Measurements from ENCODE around the gene RPL31.
A peak's percentile ranks its signal among the peaks of the same experiment; 100 is the strongest.

The RPL31 gene

DNA sequence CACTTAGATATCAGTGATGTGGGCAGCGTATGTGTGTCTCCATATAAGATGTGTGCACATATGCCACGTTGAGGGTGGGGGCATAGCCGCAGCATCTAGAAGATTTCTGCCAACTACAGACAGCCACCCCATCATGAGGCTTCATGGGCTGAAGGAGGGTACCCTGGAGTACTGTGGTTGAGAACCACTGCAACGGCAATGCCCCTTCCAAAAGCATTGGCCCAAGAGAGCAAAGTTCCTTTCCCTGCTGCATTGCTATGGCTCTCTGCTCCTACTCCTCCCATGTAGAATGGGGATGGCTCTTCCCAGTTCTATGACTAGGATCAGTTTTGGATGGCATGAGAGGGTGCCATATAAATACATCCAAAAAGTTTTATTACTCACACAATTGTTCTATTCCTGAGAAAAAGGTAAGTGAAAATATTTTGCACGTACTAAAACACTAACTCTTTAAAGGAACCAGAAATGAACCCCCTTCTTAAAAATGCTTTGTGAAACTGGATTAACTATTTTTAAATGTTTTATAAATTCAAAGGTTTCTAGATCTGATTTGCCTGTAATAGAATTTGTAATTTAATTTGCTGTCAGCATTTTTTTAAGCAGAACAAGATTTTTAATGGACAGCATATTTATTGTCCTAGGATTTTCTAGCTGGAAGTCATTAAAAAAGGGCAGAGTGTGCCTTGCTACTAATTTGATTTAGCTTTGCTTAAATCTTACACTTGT lies 4.4 kb upstream of the RPL31 start:
- DNase-seq: no peak

DNA sequence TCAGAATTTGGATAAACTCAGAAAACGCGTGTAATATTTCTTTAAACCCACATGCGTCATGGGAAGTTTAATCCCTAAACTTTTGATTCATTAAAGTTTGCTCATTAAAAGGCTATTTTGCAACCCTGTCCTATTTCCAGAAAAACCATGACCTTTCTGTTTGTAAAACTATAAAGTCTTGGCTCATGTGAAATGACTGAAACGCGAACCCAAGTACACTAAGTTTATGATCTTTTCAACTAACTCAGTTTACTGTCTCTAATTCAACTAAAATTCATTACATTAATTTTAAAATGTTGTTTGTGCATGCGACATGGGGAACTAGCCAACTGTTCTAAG lies 3.9 kb upstream of the RPL31 start:
- DNase-seq: no peak

DNA sequence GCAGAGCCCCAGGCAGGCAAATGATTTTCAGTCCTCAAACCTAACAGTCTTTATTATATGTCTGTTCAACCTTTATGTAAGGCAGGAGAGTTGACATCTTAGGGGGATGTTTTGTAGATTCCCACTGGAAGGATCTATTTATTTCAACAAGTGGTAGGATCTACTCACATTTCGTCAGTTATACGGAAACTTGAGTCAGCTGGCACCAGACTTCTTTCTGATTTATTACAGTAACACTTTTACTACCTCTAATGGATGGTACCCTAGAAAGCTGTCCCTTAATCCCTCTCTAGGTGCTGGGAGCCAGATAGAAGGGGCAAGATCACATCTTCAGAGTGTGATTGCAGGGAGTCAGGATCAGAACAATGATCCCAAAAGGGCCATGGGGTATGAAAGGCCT lies 2.1 kb upstream of the RPL31 start:
- no peak for DNase-seq

DNA sequence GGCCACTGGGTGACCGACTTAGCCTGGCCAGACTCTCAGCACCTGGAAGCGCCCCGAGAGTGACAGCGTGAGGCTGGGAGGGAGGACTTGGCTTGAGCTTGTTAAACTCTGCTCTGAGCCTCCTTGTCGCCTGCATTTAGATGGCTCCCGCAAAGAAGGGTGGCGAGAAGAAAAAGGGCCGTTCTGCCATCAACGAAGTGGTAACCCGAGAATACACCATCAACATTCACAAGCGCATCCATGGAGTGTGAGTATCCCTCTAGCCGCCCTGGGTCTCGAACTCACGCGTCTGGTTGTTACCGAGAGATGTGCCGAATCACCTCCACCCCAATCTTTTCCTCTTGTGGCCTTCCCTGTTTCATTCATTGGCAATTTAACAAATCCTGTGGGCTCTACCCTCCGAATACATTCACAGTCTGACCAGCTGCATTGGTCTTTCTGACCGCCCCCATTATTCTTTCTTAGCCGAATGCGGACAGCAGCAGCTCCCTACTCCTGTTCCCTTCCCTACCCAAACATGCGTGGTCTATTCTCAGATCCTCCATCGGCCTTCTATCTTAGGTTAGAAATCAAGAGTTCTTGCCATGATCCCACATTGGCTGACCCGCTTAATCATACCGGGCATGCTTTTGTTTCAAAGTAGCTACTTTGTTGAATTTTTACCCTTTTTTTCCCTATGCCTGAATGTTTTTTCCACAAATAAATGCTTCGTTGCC lies 631 bp downstream of the RPL31 start:
- no peak for DNase-seq

DNA sequence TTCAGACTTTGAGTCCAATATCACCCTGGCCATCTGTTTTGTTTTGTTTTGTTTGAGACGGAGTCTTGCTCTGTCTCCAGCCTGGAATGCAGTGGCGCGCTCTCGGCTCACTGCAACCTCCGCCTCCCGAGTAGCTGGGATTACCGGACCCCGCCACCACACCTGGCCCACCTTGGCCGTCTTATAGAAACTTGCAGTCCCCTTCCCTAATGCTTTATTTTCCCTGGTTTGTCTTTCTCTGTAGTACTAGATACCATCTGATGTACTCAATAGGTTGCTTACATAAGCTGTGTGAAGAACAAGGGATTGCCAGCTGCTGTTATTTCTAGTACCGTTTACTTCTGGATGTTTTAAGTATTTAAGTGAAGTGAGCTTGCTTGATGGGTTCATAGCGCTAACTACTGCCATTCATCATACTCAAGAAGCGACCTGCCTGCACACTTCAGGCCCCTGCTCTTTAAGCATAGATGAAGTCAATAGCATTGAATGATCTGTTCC lies 1.2 kb downstream of the RPL31 start:
- DNase-seq: no peak

DNA sequence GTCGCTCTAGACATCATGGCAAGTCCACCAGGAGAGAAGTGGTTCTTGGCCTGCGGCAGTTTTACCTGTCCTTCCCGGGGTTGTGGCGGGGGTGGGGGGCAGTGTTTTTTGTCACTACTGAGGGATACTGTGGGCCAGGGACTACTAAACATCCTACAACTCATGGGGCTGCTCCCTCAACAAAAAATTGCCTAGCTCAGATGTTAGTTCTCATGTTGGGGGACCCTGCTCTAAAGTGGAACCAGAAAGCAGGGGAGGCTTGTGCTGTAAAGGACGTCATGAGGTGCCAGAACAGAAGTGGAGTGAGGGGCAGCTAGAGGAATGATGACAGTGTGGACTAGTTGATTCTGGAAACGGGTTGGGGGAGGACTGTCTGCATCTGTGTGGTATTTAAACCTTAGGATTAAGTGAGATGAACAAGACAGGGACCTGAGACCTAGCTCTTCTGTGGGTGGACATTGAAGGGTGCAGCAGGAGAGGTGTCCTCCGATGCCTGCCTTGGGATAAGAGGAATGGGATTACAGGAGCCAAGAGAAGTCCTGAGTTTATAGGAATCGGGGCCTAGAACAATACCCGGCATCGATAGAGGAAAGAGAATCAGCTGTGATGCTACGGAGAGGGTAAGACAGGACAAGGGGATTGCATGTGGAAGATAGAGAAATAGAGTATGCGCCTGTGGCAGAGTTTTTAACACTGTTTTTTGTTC lies 2.7 kb downstream of the RPL31 start:
- no peak for DNase-seq

DNA sequence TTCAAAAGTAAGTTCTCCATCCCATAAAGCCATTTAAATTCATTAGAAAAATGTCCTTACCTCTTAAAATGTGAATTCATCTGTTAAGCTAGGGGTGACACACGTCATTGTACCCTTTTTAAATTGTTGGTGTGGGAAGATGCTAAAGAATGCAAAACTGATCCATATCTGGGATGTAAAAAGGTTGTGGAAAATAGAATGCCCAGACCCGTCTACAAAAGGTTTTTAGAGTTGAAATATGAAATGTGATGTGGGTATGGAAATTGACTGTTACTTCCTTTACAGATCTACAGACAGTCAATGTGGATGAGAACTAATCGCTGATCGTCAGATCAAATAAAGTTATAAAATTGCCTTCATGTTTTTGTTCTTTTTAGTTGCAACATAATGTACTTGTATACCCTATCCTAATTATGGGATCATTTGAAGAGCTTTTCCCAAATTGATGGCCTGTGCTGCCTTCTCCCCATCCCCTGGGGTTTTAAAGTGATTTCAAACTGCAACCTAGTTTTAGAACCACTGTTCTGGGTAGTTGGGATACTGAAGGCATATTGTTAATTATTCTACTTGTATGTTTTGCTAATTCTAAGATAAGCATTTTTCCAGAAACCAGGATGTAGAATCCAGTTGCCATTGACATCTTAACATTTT lies 4.1 kb downstream of the RPL31 start:
- DNase-seq: no peak

DNA sequence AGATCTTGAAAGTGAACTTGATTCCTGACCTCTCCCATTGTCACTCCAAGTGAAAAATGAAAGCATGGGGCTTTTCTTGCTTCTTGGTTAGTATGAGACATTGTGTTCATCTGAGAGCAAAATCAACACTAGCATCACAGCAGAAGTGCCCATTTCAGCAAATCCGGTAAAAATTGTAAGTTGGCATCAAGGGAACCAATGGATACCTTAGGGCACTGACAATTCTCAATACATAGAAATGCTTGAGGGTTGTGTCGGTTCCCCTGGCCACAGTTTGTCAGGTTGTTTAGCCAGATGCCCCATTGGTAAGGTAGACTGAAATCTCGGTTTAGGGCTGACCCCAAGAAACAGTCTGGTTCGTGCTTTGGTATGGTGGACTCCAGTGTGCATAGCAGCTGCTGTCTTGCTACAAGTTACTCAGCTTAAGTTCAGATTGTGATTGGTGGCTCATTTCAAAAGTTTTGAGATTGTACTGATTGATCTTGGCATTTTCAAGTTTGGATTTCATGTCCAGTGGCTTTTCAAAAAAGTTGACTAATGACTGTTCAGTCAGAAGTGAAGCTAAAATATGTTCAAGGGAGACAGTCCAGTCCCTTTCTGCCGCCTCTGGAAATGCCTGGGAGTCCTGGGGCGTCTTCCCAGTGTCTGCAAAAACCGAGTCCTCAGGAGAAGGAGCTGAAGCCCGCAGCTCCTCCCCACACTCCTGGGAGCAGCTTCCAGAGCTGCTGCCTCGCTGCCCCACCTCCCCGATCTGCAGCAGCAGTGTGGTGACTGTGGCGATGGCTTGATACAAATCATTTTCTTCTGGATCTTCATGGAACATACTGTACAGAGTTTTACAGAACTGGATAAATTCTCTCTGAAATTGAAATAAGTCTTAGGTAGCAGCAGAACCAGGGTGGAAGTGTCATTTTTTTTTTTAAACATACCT lies 5.6 kb downstream of the RPL31 start:
- DNase-seq: no peak

DNA sequence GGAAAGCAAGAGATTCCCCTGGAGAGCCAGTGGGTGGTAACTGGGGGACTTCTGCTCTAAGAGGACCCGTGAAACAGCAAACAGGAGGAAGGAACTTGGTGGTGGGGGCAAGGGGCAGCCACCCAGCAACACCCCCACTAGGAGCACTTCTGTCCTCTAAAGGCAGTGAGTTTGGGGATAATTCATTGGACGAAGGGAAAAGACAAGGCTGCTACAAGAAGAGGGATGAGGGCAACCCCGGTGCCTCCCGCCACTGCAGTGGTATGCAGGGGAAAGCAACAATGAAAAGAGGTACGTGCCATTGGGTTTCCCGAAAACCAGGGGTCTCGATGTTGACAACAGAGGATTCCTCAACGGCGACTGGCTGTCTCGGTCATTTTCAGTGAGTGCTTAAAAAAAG lies 9.1 kb downstream of the RPL31 start:
- no peak for DNase-seq

DNA sequence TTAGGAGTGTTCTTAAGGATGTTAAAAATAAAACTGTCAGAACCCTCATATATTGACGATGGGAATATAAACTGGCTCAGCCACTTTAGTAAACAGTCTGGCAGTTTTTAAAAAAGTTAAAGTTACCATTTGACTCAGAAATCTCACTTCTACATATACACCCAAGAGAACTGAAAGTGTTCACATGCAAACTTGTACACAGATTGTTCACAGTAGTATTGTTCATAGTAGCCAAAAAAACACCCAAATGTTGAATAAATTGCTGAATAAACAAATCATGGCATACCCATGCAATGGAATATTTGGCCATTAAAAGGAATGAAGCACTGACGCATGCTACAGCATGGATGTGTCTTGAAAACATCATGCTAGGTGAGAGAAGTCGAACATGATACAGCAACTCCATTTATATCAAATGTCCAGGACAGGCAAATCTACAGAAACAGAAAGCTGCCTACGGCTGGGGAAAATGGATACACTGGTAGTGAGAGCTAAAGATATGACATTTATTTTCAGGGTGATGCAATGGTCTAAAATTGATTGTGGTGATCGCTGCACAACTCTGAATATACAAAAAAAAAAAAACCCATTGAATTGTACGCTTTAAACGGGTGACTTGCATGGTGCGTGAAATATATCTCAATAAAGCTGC lies 10.1 kb downstream of the RPL31 start:
- no peak for DNase-seq

DNA sequence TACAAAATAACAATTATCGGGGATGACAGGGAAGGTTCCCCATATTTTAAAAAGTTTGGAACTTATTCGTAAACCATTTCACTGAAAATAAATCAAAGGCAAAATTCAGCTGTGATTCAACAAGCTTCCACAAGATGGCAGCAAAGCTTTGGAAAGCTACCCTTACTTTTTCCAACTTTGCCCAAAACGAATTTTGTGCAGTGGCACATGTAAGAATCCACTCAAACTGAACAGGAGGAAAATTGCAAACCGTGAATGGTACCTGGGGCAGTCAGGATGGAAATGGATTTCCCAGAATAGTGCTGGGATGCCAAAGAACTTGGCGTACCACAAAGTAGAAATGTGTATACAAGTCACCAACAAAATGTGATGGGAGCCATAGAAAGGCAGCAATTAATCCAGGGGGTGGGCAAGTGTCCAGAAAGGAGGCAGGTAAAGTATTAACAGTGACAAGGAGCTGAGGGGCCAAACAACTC lies 10.7 kb downstream of the RPL31 start:
- peak; percentile 56 for DNase-seq

DNA sequence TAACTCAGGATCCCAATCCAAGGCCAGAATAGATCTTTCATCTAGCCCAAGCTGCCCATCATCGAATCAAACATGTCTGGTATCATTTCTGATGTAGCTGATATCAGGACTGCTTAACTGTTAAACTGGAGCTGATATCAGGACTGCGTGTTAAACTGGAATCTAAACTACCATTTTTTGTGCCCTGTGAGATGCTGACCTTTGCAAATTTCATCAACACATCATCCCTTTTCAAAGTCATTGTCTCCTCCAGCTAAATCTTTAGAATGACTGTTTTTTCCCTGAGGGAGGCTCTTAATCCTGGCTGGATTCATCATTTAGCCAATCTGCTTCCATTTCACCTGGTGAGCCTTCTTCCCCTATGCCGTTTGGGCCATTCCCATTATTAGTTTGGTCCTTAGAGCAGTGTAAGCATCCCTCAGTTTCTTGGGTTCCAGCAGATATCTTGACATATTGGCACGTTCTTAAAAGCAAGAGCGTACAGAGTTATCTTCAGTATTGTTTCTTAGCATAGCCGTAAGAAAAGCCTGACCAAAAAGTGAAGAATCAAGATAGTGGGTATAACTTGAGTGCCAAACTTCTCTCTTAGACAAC lies 12.3 kb downstream of the RPL31 start:
- no peak for DNase-seq

DNA sequence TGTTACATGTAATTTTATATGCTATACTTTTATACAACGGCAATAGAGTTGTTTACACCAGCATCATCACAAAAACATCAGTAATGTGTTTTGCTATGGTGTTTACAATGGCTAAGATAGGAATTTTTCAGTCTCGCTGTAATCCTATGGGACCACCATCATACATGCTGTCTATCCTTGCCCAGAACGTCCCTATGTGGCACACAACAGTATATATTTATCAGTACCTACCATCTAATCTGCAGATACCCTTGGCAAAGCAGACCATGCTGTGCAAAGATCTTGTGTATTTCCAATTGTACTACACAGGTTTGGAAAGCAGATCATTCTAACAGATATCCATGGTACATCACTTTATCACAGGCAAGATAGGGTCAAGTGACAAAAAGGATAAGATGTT lies 15.3 kb downstream of the RPL31 start:
- DNase-seq: no peak

DNA sequence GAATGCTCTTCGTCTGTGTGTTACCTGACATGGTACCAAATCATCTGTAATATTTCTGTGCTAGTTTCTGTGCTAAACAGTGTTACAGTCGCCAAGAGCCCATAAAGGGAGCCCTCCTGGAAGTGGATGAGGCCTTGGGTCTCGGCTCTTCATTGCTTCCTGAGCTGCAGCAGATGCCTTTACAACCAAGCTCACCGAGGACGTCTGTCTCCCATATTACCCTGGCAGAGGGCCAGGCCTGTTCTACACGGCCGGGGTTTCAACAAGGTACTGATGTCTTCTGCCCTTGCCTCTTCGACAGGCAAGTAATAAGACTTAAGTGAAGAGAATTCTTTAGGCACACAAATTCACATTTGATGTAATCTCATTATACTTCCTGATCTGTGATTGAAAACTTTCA lies 16.8 kb downstream of the RPL31 start:
- no peak for DNase-seq

DNA sequence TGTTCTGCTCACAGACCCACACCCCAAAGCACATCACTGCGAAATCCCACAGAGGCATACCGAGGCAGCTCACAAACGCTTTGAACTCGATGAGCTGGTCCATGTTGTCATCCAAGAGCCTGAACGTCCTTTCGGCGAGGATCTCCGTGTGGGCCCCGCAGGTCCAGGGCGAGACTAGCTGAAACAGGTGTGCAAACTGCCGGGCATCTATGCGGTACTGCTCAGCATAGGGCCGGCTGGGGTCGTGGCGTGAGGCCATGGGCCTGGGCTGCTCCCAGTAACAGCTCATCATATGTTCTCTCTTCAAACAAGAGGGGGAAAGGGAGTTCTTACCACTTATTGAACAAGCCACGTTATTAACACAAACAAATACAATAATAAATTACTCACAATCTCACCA lies 20.1 kb downstream of the RPL31 start:
- DNase-seq: no peak

DNA sequence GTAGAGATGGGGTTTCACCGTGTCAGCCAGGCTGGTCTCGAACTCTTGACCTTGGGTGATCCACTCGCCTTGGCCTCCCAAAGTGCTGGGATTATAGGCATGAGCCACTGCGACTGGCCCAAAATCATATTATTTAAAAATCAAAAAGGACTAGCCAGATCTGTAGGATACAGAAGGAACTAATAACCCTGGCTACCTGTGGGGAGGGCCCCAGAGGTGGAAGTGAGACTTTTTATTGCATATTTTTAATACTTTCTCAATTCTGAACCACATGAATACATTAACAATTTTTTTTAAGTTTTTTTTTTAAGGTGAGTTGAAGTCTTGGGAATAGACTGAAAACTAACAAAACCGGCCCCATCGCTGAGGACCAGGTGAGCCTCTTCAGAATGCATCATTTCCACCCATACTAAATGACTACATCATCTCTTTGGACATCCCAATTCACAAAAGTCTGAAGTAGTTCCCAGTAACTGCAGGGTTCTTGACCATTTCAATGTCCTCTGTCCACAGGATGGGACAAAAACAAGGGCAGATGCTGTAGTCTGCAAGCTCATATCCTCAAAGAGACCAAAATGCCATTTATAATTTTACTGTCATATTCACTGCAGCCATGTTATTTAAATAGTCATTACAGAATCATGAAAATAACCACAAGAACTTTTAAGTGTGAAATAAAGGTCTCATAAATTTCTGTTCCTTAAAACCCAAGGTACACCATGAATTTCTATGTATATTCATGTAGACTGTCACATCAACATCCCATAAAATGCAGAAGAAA lies 21.4 kb downstream of the RPL31 start:
- no peak for DNase-seq

DNA sequence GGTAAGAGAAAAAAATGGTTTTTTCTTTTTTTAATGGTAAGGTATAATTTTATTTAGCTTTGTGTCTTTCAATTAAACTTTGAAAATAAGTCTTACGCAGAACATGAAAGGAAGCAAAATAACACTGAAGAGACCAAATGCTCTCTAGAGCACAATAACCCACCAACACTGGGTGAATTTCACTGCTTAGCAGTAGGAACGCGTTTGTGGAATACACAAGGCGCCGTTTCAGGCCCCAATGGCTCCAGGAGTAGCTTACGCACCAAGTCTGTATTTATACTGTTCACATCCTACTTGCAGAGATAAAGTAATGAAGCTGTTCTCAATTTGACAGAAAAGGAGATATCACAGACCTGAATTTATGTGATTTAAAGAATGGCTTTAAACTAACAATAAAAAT lies 23.5 kb downstream of the RPL31 start:
- DNase-seq: no peak

DNA sequence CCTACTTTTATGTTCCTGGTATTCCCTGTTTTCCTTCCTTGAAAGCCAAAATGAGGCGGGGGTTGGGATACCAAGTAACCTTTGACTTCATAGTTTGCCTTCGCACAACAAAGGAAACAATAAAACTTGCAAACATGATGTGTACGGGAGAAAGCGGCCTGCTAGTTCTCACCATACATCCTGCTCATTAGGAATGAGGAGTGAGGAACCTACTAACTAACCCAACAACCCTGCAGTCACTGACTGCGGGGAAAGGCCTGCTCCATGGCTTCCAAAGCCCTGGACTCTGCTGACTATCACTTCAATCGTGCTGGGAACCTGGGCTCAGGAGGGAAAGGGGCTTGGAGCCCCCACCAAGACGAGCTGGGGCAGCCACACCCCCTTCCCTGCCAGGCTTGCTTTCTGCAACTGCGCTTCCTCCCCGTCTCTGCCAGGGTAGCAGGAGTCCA lies 24.2 kb downstream of the RPL31 start:
- DNase-seq: no peak

DNA sequence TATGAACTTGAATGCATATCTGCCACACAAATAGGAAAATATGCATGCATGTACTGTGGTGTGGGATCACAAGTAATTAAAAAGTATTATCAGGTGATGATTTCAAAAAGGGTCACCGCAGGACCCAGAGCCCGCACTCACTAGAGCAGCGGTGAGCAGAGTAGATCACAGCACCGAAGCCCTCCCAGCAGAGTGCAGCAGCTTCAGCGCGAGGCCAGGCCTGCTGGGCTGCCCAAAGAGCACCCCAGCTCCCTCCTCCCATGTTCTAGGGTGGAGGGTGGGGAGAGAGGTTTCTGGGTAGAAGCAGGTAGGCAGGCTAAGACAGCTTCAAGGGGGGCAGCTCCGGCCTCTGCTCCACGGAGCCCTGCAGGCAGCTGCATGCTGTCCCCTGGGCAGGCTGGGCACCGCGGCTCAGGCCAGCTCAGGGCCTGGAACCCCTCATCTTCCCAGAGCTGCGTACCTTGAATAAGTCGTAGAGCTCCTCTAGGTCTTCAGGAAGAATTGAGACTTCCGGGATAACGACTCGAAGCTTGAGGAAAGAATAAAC lies 24.9 kb downstream of the RPL31 start:
- no peak for DNase-seq

DNA sequence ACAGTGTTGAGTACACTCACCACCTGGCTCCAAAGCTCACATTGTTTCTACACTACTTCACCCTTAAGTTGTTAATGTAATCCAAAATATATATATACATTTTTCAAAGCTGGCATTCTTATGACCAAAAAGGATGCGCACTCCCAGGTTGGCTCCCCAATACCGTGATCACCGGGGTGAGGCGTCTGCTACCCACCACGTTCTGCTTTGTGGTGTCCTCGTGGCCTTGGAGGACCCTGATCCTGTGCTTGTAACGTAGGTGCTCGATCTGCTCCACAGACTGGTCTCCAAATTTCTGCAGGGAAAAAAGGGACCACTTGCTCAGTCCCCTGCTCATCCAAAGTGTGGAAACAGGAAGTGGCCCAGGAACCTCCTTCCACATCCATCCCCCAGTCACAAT lies 25.8 kb downstream of the RPL31 start:
- no peak for DNase-seq

Data from CD4-positive, alpha-beta T cell treated with Interleukin-21 for 1 hour (primary cell).